ELF-1 (cell line): Measurements from ENCODE around the gene OPRPN.

Source experiments
- DNase-seq: peaks from one replicate; pipeline ENCODE4 v3.0.0-alpha.2; 2016; ENCODE audit warnings: low read depth, low spot score

OPRPN gene

DNA sequence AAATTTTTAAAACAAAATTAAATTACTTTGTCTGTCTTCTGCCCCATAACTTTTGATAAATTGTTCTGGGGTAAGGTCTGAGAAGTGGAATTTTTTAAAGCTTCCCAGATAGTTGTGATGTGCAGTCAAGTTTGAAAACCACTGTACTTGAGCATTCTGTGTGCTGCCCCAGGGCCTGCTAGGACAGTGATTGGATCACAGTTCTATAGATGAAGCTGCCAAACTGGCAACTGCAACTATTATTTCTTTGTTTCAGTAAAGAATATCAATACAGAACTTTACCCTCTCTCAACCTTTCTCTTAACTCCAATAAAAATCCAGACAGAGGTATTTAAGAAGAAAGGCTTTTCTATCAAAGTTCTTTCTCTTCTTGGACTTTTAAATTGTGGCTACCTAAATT lies at the start of gene OPRPN:
Gene OPRPN (plus strand): TSS at position 361 of the 400 bp plus-strand sequence. CDS start 1,346 bp downstream, outside the sequence.
- DNase-seq, result no peak

DNA sequence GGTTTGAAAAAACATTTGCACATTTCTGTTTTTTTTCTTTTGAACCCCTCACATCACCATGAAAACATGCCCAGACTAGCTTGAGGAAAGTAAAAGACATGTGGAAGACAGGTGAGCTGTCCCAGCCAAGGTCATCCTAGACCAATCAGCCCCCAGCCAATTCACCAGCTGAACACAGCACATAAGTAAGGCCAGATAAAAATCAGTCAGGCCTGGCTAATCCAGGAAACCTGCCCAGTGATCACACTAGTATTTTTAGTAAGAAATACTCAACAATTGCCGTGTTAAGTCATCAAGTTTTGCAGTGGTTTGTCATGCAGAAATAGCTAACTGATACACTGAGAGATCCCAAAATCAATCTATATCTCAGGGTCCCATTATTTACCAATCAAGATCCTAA lies 41.6 kb upstream of the OPRPN start:
- no peak for DNase-seq

DNA sequence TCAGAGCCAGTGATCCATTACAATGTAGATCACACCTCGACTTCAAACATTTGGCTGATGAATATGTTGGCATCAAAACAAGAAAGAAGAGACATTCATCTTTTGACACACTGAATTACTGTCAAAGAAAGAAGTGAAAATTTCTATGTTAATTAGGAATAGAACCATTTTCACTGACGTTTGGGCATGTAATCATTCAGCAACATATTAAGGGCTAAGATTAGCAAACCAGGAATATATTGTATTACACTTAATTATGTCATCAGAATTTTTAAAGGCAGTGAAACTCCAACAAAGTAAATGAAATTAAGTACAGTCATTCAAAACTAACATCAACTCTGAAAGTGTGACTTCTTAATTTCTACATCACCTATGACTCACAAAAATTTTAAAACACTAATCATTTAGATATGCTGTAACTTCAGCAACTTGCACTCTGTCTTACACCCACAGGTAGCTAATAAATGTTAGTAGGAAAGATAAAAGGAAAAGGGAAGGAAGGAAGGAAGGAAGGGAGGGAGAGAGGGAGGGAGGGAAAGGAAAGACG lies 38.6 kb upstream of the OPRPN start:
- no peak for DNase-seq

DNA sequence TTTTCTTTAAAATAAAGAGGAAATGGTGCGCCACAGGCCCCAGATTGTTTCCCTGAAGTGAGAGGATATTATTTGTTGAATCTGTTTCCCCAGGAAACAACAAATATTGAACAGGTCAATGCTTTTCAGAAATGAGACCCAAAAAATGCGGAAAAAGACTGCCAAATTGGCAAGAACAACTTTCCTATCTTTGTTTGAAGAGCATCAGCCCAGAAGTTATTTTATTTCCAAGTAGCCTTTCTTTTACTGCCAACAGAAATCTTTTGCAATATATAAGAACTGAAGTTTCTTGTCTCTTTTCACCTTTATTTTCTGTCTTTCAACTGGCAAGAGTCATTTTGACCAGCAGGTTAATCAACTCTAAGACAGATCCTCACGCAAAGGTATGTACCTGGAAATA lies 37.3 kb upstream of the OPRPN start, which contains the start of gene SMR3A:
Gene SMR3A (plus strand): TSS at position 301 of the 400 bp plus-strand sequence. CDS start 1,356 bp downstream, outside the sequence.
- DNase-seq, result no peak

GRCh38 chr4:70364002-70364401 lies 33.7 kb upstream of the OPRPN start:
- DNase-seq, result no peak

- DNase-seq, result no peak
Measured at GRCh38 chr4:70365479-70365878, 32.3 kb upstream of the OPRPN start.

GRCh38 chr4:70367813-70368212 lies 29.9 kb upstream of the OPRPN start:
- DNase-seq, result no peak

DNA sequence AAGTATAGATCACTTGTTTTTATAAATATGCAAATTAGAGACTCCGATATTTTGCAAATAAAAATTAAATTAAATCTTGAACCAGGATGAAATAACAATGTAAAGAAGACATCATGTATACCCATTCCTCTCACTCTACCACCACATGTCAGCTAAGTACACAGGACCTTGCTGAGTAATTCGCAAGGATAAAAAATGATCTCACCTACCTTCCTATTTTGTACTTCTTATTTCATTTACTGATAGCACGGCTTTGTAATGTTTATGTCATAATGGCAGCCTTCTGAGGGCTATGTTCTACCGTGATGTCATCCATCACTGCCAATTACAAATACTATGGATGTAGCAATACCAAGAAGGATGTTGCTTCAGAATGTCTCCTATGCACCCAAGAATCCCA lies 25.8 kb upstream of the OPRPN start:
- DNase-seq, result no peak

DNA sequence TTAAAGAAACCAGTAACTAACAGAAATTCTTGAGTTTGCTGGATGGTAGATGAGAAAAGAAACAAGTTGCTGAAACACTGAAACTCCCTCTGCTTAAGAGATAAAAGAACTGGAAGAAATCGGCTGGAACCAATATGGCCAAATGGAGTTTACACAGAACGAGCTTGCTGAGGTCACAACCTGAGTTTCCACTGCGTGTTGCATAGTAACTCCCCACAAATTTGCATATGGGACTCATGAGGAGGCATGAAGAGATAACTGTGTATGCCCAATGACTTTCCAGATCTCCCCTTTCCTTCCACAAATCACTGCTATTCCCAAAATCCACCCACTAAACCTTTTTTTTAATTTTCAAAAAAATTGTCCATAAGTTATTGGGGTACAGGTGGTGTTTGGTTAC lies 25.0 kb upstream of the OPRPN start:
- DNase-seq, result no peak

DNA sequence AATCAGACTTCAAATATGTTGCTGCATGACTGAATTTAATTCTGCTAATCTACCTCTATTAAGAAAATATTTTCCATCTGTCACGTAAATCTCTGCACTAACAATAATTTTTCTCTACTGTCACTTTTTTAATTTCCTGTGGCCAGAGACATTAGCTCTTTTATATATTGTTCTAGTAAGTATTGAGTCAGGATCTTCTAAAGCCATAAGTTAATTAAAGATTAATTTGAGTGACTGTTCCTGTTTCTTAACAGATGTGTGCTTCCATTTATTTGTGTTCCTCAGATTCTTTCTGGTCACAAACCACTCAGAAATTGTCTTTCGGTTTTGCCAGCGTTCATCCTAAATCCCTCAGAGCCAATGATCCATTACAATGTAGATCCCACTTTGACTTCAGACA lies 17.2 kb upstream of the OPRPN start:
- no peak for DNase-seq

DNA sequence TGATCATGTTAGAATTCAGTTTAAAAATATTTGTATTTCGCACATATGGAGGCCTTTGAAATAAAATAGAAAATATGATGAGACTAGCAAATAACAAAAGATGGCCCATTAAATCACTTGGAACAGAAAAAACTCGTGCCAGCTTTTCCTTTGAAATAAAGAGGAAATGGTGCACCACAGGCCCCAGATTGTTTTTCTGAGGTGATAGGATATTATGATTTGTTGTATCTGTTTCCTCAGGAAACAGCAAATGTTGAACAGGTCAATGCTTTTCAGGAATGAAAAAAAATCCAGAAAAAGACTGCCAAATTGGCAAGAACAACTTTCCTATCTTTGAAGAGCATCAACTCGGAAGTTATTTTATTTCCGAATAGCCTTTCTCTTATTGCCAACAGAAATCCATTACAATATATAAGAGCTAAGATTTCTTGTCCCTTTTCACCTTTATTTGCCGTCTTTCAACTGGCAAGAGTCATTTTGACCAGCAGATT lies 15.0 kb upstream of the OPRPN start, which contains the start of gene SMR3B:
Gene SMR3B (plus strand): TSS at position 441 of the 491 bp plus-strand sequence. CDS start 1,380 bp downstream, outside the sequence.
- no peak for DNase-seq

DNA sequence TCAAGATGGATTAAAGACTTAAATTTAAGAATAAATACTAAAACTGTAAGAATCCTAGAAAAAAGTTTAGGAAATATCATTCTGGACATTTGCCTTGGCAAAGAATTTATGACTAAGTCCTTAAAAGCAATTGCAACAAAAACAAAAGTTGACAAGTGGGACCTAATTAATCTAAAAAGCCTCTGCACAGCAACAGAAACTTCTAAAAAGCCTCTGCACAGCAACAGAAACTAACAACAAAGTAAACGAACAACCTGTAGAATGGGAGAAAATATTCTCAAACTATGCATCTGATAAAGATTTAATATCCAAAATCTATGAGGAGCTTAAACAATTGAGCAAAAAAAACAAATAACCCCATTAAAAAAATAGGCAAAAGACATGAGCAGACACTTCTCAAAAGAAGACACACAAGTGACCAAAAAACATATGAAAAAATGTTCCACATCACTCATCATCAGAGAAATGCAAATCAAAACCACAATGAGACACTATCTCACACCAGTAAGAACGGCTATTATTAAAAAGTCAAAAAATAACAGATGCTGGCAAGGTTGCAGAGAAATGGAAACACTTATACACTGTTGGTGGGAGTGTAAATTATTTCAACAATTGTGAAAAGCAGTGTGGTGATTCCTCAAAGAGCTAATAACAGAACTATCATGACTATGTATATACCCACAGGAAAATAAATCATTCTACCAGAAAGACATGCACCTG lies 5.5 kb upstream of the OPRPN start:
- DNase-seq, result no peak

GRCh38 chr4:70399319-70399718 lies 1.6 kb downstream of the OPRPN start:
- no peak for DNase-seq

DNA sequence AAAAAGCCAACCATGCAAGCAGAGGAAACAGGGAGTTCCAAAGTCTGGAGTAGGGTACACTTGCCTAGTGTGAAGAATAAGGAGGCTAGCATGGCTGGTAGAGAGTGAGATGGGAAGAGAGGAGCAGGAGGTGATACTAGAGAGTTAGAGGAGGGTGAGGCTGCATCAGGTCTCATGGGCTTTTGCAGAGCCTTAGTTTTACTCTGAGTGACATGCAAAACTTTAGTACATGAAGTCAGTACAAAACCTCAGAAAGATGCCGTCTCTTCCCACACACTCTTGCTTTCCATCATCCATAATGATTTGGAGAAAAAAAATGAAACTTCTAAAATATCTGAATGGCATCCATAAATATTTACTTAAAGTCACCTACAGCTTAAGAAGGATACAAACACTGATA lies 5.0 kb downstream of the OPRPN start:
- no peak for DNase-seq

- no peak for DNase-seq
Measured at GRCh38 chr4:70405765-70406164, 8.0 kb downstream of the OPRPN start.

GRCh38 chr4:70425306-70425705 lies 27.6 kb downstream of the OPRPN start:
- DNase-seq, result no peak

DNA sequence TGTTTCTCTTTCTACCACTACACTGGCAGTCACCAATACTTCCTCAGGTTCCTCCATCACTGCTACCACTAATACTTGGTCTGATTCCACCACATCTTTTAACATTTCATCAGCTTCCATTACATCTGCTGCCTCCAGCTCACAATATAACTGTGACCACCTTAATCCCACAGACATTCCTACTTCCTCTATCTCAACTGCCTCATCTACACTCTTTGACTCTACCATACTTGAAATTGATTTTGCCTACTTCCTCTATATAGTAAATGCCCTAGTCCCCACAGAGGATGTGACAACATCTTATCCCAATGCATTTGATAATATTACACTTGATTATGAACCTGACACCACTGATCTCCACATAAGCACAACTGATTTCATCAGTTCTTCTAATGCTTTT lies 29.0 kb downstream of the OPRPN start:
- DNase-seq, result no peak

GRCh38 chr4:70437197-70437596 lies 39.5 kb downstream of the OPRPN start:
- peak; percentile 10 for DNase-seq

- no peak for DNase-seq
Measured at GRCh38 chr4:70442474-70442873, 44.7 kb downstream of the OPRPN start.

DNA sequence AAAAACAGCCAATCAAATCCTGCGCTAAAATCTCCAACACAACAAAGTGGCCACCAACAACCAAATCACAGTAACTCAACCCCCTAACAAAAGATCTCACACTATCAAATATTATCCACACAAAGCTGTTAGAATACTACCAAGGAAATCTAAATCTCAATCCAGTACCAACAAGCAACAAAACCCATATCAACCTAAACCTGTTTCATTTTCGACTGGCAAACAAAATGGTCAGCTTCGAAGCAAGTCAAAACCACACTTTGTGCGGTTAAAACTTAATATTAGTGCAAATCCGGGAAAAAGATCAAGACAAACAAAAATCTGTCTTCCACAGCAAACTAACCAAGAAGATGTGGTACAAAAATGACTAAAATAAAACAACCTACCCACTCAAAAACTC lies 45.6 kb downstream of the OPRPN start:
- no peak for DNase-seq

- DNase-seq, result no peak
Measured at GRCh38 chr4:70449220-70449619, 51.5 kb downstream of the OPRPN start.

GRCh38 chr4:70452946-70453345 lies 55.2 kb downstream of the OPRPN start:
- no peak for DNase-seq
